ENCODE data around the gene TRAPPC12. TPM values are rescaled to one million over a fixed set of nuclear protein-coding genes. Genes with fewer than 3 reads are reported as not detected.

Gene TRAPPC12
- total RNA-seq, 6 experiments from 2014 or later: 69.1 to 83.3 (median 74.8) TPM

DNA sequence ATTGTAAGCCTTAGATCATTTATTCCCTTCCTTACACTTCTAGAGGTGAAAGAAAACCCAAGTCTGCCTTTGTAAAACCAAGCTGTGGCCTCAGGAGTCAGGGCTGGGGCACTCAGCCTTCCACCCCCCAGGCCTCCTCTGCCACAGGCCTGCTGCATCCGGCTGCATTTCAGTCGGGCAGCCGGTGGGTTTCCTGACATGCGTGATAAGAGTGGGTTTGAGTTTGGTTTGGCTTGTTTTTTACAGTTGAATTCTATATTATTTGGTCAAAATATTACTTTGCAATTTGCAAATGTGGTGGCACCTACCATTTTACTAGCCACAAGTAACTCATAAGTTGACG is 97.5 kb downstream of the TRAPPC12 start:
- Mint-ChIP-seq H3K27ac (no peak overlapping the region), H3K36me3 (ENCODE audit: low read depth) (peaks cover 20% of the 10 kb centered on the region), H3K4me3 (no peak overlapping the region), H3K9me3 (no peaks in the 10 kb centered on the region), H3K4me1 (ENCODE audit: low read depth) (peaks cover 10% of the 10 kb centered on the region), H3K27me3 (ENCODE audit: insufficient read depth) (peaks cover 4% of the 10 kb centered on the region)
- TF ChIP-seq, protein P1, sequence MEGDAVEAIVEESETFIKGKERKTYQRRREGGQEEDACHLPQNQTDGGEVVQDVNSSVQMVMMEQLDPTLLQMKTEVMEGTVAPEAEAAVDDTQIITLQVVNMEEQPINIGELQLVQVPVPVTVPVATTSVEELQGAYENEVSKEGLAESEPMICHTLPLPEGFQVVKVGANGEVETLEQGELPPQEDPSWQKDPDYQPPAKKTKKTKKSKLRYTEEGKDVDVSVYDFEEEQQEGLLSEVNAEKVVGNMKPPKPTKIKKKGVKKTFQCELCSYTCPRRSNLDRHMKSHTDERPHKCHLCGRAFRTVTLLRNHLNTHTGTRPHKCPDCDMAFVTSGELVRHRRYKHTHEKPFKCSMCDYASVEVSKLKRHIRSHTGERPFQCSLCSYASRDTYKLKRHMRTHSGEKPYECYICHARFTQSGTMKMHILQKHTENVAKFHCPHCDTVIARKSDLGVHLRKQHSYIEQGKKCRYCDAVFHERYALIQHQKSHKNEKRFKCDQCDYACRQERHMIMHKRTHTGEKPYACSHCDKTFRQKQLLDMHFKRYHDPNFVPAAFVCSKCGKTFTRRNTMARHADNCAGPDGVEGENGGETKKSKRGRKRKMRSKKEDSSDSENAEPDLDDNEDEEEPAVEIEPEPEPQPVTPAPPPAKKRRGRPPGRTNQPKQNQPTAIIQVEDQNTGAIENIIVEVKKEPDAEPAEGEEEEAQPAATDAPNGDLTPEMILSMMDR (IDR thresholded peaks at IDR 0.05): no peak
- no peak for DNase-seq

DNA sequence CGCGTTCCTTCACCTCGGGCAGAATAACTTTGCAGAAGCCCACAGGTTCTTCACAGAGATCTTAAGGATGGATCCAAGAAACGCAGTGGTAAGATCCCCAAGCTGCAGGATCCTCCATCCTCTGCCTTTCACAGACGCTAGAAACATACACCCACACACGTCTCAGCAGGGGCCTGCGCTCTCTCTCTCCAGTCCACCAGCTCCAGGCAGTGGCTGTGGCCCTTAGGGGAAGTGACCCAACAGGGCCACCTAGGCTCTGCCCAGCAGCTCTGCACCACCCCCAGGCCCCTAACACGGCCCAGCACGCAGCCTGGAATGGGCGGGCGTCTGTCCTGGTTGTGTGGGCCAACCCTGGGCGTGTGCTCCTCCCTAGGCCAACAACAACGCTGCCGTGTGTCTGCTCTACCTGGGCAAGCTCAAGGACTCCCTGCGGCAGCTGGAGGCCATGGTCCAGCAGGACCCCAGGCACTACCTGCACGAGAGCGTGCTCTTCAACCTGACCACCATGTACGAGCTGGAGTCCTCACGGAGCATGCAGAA is 99.4 kb downstream of the TRAPPC12 start:
- H3K27ac Mint-ChIP-seq: no peak overlapping the region
- H3K4me1 Mint-ChIP-seq (ENCODE audit: low read depth): peaks cover 10% of the 10 kb centered on the region
- H3K9me3 Mint-ChIP-seq: no peaks in the 10 kb centered on the region
- DNase-seq: no peak
- H3K4me3 Mint-ChIP-seq: no peak overlapping the region
- H3K27me3 Mint-ChIP-seq (ENCODE audit: insufficient read depth): peaks cover 6% of the 10 kb centered on the region
- TF ChIP-seq, protein P1 (IDR thresholded peaks at IDR 0.05): no peak
- H3K36me3 Mint-ChIP-seq (ENCODE audit: low read depth): peaks cover 11% of the 10 kb centered on the region; the same call in 1 of the 2 replicates

DNA sequence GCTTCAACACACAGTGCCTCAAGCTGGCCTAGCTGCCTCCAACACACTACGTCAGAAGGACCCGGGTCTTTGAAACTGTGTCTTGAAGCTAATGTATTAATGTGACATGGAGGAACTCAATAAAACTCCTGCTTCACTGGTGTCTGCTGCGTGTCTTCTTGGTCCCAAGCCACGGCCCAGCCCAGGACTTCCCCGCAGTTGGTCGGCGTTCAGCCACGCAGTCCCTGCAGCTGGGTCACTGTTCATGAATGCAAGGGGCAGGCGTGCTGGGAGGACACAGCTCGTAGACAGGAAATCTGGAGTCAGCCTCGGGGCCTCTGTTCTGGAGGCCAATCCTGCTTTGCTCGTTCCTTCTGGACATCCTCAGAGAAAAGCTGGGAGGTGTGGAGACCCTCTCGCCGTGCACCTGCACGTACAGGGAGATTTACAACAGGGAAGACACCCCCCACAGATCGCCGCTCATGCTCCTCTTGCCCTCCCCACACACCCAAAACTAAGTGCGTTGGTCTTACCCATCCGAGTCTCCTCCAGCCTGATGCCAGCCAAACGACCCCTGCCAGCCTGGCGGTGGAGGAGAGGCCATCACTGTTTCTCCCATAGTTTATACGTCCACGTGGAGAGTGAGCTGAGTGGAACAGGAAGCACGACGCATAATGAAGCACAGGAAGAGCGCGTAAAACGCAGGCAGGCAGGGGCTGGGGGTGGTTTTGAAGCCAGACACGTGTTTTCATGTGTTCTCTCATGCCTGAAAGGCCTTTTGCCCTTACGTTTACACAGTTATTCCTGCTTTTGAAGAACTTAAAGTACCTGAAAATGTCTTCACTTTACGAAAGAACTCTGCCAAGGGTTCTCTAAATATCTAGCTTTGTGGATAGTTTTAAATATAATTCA is 100.2 kb downstream of the TRAPPC12 start:
- Mint-ChIP-seq H3K4me1 (ENCODE audit: low read depth) (peaks cover 10% of the 10 kb centered on the region), H3K27ac (no peak overlapping the region), H3K4me3 (no peak overlapping the region), H3K9me3 (no peaks in the 10 kb centered on the region), H3K36me3 (ENCODE audit: low read depth) (peaks cover 11% of the 10 kb centered on the region; the same call in 1 of the 2 replicates), H3K27me3 (ENCODE audit: insufficient read depth) (peaks cover 6% of the 10 kb centered on the region)
- no peak for DNase-seq
- TF ChIP-seq, protein P1 (IDR thresholded peaks at IDR 0.05): no peak

DNA sequence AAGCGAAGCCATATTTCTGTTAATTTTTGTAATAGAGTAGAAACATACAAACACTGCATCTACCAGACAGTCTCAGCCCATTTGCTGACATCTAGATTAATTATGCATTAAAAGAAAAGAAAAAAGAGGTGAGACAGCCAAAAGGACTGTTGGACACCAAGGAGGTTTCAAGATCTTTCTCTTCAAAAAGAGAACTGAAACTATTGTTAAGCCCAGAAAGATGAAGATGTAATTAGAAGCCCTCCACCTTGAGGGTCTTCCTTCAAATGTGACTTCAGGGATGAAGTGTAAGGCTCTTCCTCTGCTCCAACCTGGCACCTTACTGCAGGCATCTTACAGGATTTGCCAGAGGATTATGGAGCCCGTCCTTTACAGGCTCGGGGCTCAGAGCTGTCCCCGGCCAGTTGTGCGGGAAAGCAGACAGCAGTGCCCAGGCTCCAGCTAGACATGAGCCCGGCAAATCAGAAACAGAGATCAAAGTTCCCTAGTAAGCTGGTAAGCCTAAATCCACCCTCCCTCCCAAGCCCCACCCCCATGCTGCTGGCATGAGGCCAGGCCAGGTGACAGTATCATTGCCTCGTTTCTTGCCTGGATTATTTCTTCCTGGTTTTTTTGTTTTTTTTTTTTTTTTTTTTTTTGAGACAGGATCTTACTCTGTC is 101.0 kb downstream of the TRAPPC12 start:
- H3K9me3 Mint-ChIP-seq: no peaks in the 10 kb centered on the region
- no peak overlapping the region for H3K27ac Mint-ChIP-seq
- DNase-seq: no peak
- no peak overlapping the region for H3K4me3 Mint-ChIP-seq
- TF ChIP-seq, protein P1 (IDR thresholded peaks at IDR 0.05): no peak
- H3K27me3 Mint-ChIP-seq (ENCODE audit: insufficient read depth): peaks cover 7% of the 10 kb centered on the region
- H3K36me3 Mint-ChIP-seq (ENCODE audit: low read depth): peaks cover 13% of the 10 kb centered on the region
- H3K4me1 Mint-ChIP-seq (ENCODE audit: low read depth): peaks cover 10% of the 10 kb centered on the region

- no peak for DNase-seq
- Mint-ChIP-seq H3K4me1 (ENCODE audit: low read depth) (peaks cover 7% of the 10 kb centered on the region), H3K27ac (no peak overlapping the region), H3K36me3 (ENCODE audit: low read depth) (peaks cover 18% of the 10 kb centered on the region), H3K27me3 (ENCODE audit: insufficient read depth) (peaks cover 7% of the 10 kb centered on the region), H3K4me3 (no peak overlapping the region), H3K9me3 (no peaks in the 10 kb centered on the region)
- TF ChIP-seq, protein P1 (IDR thresholded peaks at IDR 0.05): no peak
Observed at GRCh38 chr2:3481011-3481400, 101.5 kb downstream of the TRAPPC12 start.

All from HFFc6 (cell line).